ENCODE data around the gene DENND1A. TPM values are rescaled to one million over a fixed set of nuclear protein-coding genes. Genes with fewer than 3 reads are reported as not detected.

DENND1A gene
- total RNA-seq, 1 donor from 2014 or later, result 18.5 TPM

DNA sequence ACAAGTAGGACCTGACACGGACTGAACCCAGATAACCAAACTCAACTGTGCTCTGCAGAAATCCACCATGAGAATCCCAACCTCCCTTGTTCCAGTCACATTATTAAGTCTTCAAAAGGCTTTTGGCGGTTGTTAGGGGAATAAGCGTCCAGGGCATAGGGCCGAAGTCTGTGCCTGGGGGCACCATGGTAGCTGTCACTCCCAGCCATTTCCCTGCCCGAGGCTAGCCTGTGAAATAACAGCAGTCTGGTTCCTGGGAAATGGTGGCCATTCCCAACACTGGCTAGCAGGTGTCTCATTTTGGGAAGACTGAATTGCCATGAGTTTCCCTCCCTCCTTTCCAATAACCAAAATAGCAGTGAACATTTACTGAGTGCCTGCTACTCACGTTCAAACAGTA is 451.8 kb downstream of the DENND1A start:
- no peak for DNase-seq (ENCODE audit: low spot score)
- Mint-ChIP-seq H3K27me3 (ENCODE audit: insufficient read depth) (no peaks in the 10 kb centered on the region), H3K4me3 (no peak overlapping the region), H3K27ac (no peak overlapping the region), H3K4me1 (ENCODE audit: low read depth) (no peaks in the 10 kb centered on the region), H3K9me3 (no peaks in the 10 kb centered on the region), H3K36me3 (ENCODE audit: low read depth) (no peaks in the 10 kb centered on the region)
- intact Hi-C loops (cut with micrococcal nuclease), result no loop called here

DNA sequence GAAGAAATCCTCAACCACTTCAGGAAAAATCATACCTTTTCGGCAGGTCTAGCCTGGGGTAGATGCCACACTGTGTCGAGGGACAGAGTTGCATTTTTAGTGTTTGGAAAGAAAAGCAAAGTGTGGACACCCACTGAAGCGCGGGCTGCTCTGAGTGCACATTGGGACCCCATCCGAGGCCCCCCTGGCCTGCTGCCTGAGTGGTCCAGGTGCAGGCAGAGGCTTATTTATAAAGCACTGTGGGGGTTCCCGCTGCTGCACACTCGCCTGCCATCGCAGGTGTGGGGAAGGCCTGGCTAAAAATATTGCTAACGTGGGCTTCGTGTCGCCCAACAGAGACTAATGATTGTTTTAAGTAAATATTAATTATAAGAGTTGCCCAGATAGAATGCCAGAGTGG is 454.5 kb downstream of the DENND1A start:
- no peaks in the 10 kb centered on the region for H3K27me3 Mint-ChIP-seq (ENCODE audit: insufficient read depth)
- no peak overlapping the region for H3K4me3 Mint-ChIP-seq
- intact Hi-C loops (cut with micrococcal nuclease), result no loop called here
- H3K4me1 Mint-ChIP-seq (ENCODE audit: low read depth), result no peaks in the 10 kb centered on the region
- H3K9me3 Mint-ChIP-seq, result no peaks in the 10 kb centered on the region
- no peaks in the 10 kb centered on the region for H3K36me3 Mint-ChIP-seq (ENCODE audit: low read depth)
- no peak overlapping the region for H3K27ac Mint-ChIP-seq
- no peak for DNase-seq (ENCODE audit: low spot score)

DNA sequence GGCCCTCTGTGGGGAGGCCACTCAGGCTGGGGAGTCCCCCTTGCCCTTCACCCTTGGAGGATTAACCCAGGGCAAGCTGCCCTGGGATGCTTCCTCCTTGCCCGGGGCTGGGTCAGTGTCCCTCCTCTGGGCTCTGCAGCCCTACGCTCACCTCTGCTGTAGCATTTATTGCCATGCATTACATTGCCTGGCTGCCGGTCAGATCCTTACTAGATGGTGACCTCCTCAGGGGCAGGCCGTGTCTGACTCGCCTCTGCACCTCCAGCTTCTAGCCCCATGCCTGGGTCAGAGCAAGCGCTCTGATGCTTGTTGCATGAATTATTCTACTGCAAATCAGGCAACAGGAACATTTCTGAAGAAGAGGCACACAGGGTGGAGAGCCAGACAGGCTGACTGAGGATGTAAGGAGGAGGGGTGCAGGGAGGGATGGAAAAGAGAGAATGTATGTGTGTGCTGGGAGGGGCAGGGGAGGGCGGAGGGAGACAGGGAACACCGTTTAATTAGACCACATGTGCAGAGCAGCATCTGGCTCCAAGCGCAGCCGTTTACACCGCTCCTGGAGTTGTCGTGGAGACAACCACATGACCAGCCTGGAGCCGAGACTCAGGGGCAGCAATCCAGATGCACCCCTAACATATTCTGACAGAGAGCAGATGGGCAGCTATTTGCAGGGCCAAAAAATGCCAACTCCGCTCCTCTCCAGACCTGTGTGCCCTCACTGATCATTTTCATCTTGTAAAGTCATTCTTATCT is 456.9 kb downstream of the DENND1A start:
- no peak for DNase-seq (ENCODE audit: low spot score)
- Mint-ChIP-seq H3K4me3 (no peak overlapping the region), H3K9me3 (no peaks in the 10 kb centered on the region), H3K27me3 (ENCODE audit: insufficient read depth) (no peaks in the 10 kb centered on the region), H3K36me3 (ENCODE audit: low read depth) (no peaks in the 10 kb centered on the region), H3K4me1 (ENCODE audit: low read depth) (no peaks in the 10 kb centered on the region), H3K27ac (no peak overlapping the region)
- intact Hi-C loops (cut with micrococcal nuclease), result no loop called here

DNA sequence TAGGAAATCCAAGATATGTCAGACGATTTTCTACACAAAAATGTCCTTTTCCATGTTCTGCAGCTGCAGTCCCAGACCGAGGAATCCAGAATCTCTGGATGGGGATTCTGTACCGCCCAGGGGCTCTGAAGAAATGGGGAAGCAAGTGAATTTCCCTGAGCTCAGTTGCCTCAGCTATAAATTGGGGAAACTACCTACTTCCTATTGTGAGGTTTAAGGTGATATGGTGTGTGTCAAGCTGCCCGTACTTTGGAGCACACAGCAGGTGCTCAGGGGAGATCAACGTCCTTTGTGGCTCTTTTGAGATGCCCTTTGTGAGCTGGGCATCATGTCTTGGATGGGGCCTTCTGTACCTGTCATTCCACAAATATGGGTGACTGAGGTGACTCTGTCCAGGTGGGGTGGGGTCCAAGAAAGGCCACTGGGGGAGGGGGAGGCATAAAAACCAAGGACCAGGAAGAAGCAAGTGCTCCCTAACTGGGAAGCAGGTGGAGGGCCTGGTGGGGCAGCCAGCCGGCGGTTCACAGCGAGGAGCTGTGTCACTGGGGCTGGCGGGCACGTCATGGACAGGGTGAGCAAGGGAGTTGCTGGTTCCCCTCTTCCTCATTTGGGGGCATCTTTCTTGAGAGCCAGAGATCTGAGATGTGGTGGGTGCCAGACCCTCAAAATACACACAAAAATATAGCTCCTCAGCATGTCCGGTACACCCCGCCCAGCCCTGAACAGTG is 457.9 kb downstream of the DENND1A start:
- Mint-ChIP-seq H3K36me3 (ENCODE audit: low read depth) (no peaks in the 10 kb centered on the region), H3K4me1 (ENCODE audit: low read depth) (no peaks in the 10 kb centered on the region), H3K27ac (no peak overlapping the region), H3K27me3 (ENCODE audit: insufficient read depth) (no peaks in the 10 kb centered on the region), H3K9me3 (no peaks in the 10 kb centered on the region), H3K4me3 (no peak overlapping the region)
- DNase-seq (ENCODE audit: low spot score), result no peak
- intact Hi-C loops (cut with micrococcal nuclease), result no loop called here

DNA sequence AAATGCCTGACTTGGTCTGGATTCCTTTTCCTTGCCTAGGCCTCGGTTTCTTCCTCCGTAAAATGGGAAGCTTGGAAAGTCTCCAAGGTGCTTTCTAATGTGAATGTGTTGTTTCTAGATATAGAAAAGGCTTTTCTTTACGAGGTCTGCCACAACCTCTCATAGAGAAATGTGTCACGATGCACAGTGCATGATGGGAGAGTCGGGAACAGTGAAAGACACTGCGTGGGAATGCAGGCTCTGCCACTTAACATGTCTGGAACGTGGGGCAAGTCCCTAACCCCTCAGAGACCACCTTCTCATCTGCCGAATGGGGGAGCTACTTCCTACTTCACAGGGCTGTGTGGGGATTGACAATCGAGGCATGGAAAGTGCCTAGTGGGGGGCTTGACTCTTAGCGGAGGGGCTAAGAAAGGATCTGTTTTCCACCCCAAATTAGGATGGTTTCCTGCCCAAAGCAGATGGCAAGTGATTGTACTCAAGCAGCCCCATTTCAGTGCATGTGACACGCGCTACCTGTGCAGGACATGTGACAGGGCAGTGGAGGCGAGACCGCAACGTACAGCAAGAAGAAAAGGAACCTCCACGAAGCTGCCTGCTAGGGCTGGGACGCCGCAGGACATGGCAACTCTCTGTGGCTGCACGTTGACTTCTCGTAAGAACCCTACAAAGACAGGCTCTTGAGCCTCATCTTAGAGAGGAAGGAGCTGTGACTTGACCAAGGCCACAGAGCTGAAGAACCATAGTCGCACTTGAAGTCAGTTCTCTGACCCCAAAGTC is 458.7 kb downstream of the DENND1A start:
- no peak for DNase-seq (ENCODE audit: low spot score)
- Mint-ChIP-seq H3K27me3 (ENCODE audit: insufficient read depth) (no peaks in the 10 kb centered on the region), H3K4me3 (no peak overlapping the region), H3K4me1 (ENCODE audit: low read depth) (no peaks in the 10 kb centered on the region), H3K36me3 (ENCODE audit: low read depth) (no peaks in the 10 kb centered on the region), H3K27ac (no peak overlapping the region), H3K9me3 (no peaks in the 10 kb centered on the region)
- intact Hi-C loops (cut with micrococcal nuclease), result no loop called here

DNA sequence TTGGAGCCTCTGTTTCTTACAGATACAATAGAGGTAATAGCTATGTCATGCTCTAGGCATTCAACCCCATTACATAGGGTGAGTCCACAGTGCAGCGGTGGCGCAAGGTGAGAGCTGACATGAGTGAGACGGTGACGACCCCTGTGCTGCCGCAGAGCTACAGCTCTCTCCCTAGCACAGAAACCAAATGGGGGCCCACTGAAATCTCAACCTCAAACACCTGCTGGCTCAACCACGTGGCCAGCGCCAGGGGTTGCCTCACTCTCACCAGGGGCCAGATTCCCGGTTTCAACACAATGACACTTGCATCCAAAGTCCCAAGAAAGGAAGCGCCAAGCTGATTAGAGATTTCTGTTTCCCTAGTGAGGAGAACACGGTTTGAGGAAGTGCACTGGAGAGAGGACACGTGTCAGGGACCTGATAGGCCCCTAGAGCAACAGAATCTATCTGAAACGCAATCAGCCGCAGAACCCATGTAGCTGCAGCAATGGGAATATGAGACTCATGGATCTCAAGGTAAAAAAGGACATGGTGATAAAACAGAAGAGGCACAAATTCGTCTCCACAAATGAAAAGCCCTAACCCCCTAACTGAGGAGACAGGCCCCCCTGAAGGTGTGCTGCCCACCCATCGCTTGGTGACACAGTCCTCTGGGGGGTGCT is 459.7 kb downstream of the DENND1A start:
- intact Hi-C loops (cut with micrococcal nuclease), result no loop called here
- Mint-ChIP-seq H3K4me3 (no peak overlapping the region), H3K36me3 (ENCODE audit: low read depth) (no peaks in the 10 kb centered on the region), H3K9me3 (no peaks in the 10 kb centered on the region), H3K27me3 (ENCODE audit: insufficient read depth) (no peaks in the 10 kb centered on the region), H3K4me1 (ENCODE audit: low read depth) (no peaks in the 10 kb centered on the region), H3K27ac (no peak overlapping the region)
- no peak for DNase-seq (ENCODE audit: low spot score)

DNA sequence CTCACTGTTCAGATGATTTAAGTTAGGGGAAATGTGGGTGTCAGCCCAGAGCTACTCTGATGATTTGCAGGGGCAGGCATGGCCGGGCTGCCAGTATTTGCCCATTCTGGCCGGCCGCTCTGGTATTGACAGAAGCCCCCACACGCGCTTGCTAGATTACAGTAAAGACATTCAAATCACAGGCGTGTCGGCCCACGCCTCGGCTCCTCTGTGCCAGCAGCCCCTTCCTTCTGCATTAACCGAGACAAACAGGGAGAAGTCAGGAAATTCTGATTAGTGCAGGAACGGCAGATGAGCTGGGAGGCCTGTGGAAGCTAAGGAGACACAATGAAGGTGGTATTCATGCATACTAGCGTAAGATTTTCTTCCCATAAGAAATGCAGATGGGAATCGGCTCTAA is 460.6 kb downstream of the DENND1A start:
- Mint-ChIP-seq H3K27ac (no peak overlapping the region), H3K9me3 (no peaks in the 10 kb centered on the region), H3K4me3 (no peak overlapping the region), H3K27me3 (ENCODE audit: insufficient read depth) (no peaks in the 10 kb centered on the region), H3K36me3 (ENCODE audit: low read depth) (no peaks in the 10 kb centered on the region), H3K4me1 (ENCODE audit: low read depth) (no peaks in the 10 kb centered on the region)
- DNase-seq (ENCODE audit: low spot score), result no peak
- intact Hi-C loops (cut with micrococcal nuclease), result no loop called here

DNA sequence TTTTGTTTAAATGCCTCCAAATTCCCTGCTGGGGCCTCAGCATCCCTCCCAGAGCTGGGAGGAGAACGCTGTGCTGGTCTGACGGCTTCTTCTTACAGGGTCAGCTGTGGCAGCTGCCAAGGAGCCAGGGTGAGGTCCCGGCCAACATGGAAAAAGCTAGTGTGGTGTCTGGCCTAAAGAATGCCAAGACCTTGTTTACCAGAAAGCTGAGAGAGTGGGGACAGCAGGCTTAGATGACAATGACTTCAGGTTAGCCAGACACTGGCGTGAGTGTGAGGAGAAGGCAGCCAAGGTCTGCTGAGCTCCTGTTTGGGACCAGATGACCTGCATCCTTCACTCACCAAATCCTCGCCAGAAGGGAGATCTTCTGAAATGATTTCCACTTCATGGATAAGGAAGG is 461.4 kb downstream of the DENND1A start:
- H3K27ac Mint-ChIP-seq, result no peak overlapping the region
- no peaks in the 10 kb centered on the region for H3K4me1 Mint-ChIP-seq (ENCODE audit: low read depth)
- no peaks in the 10 kb centered on the region for H3K9me3 Mint-ChIP-seq
- no peak for DNase-seq (ENCODE audit: low spot score)
- H3K4me3 Mint-ChIP-seq, result no peak overlapping the region
- intact Hi-C loops (cut with micrococcal nuclease), result no loop called here
- H3K36me3 Mint-ChIP-seq (ENCODE audit: low read depth), result no peaks in the 10 kb centered on the region
- H3K27me3 Mint-ChIP-seq (ENCODE audit: insufficient read depth), result no peaks in the 10 kb centered on the region

DNA sequence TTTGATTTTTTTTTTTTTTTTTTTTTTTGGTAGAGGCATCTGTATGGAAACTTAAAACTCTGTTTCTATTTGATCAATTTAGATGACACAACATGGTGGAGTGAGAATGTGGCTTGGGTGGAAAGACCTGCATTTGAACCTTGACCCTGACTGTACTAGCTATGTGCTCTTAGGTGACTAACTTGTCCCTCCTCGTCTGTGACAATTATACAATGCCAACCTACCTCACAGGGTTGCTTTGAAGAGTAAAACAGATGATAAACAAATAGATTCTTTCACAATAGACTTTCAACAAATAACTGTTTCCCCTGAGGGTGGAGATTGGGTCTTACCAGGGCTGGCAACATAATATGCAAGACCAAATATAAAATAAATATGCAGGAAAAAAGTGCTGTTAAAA is 464.6 kb downstream of the DENND1A start:
- no peak for DNase-seq (ENCODE audit: low spot score)
- intact Hi-C loops (cut with micrococcal nuclease), result no loop called here
- Mint-ChIP-seq H3K9me3 (no peaks in the 10 kb centered on the region), H3K36me3 (ENCODE audit: low read depth) (no peaks in the 10 kb centered on the region), H3K27ac (no peak overlapping the region), H3K4me1 (ENCODE audit: low read depth) (no peaks in the 10 kb centered on the region), H3K27me3 (ENCODE audit: insufficient read depth) (no peaks in the 10 kb centered on the region), H3K4me3 (no peak overlapping the region)

DNA sequence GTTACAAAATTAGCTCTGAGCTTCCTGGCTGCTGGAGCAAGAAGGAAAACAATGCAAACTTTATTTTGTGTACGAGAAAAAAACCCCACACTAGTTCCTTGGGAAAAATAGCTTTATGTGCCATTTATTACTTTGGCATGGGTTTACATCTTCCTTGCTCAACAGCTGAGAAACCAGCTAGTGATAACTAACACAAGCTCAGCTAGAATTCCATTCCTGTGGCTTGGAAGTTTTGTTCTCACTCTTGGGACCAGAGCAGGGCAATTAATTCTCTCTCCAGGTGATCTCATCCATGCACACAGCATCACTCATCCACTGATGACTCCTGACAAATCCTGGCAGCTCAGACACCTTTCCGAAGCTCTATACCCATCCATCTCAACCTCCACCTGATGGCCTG is 469.8 kb downstream of the DENND1A start:
- intact Hi-C loops (cut with micrococcal nuclease), result no loop called here
- no peak for DNase-seq (ENCODE audit: low spot score)
- Mint-ChIP-seq H3K4me1 (ENCODE audit: low read depth) (no peaks in the 10 kb centered on the region), H3K9me3 (no peaks in the 10 kb centered on the region), H3K27ac (no peak overlapping the region), H3K27me3 (ENCODE audit: insufficient read depth) (no peaks in the 10 kb centered on the region), H3K36me3 (ENCODE audit: low read depth) (no peaks in the 10 kb centered on the region), H3K4me3 (no peak overlapping the region)

DNA sequence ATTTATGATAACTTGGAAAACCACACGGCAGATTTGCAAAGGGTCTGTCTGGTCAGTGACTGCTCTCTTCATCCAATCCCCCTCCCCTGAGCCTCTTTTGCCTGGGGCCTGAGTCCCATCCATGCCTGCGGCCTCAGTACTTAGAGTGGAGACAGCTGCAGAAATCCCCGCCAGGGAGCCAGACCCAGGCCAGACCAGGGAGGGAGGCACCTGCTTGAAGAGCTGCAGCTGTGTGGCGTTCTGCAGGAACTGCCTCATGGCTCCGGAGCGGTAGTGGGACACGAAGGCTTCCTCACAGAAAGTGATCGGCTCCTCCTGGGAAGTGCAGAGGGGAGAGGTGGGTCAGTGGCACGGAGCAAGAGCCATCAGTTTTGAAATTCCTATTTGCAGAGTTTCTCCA is 472.3 kb downstream of the DENND1A start:
- Mint-ChIP-seq H3K27me3 (ENCODE audit: insufficient read depth) (no peaks in the 10 kb centered on the region), H3K36me3 (ENCODE audit: low read depth) (no peaks in the 10 kb centered on the region), H3K4me3 (no peak overlapping the region), H3K4me1 (ENCODE audit: low read depth) (no peaks in the 10 kb centered on the region), H3K27ac (no peak overlapping the region), H3K9me3 (no peaks in the 10 kb centered on the region)
- intact Hi-C loops (cut with micrococcal nuclease), result no loop called here
- no peak for DNase-seq (ENCODE audit: low spot score)

DNA sequence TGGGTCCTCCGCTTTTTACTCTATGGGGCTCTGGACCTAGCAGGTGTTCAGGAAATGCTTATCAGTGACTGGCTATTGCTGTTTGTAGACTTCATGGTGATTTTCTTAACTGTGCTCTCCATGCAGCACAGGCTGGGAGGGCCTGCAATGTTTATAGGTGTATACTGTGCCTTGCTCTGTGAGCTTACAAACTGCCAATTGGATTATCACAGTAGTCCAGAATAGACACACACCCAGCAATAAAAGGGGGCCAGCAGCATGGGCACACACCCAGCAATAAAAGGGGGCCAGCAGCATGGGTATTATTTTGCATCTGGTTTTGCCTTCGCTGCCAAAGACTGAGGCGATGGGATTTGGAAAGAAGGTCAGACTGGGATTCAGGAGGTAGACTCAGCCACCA is 473.9 kb downstream of the DENND1A start:
- Mint-ChIP-seq H3K4me3 (no peak overlapping the region), H3K4me1 (ENCODE audit: low read depth) (no peaks in the 10 kb centered on the region), H3K9me3 (no peaks in the 10 kb centered on the region), H3K27me3 (ENCODE audit: insufficient read depth) (no peaks in the 10 kb centered on the region), H3K27ac (no peak overlapping the region), H3K36me3 (ENCODE audit: low read depth) (no peaks in the 10 kb centered on the region)
- DNase-seq (ENCODE audit: low spot score), result no peak
- intact Hi-C loops (cut with micrococcal nuclease), result no loop called here

DNA sequence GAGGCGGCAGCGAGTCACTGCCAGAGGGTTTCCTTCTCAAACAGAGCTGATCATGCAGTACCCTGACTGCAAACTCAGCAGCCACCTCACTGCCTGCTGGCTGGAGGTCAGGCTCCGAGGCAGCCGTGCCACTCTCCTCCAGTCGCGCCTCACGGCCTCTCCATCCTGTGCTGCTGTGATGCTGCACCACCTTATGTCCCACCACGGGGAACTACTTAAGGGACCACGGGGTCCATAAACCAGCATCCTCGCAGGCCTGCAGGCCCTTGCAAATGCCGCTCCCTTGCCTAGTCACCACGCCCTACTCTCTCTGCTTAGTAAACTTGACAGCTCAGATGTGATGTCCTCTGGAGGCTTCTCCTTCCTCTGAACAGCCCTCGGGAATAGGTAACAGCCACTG is 474.7 kb downstream of the DENND1A start:
- intact Hi-C loops (cut with micrococcal nuclease), result no loop called here
- Mint-ChIP-seq H3K36me3 (ENCODE audit: low read depth) (no peaks in the 10 kb centered on the region), H3K27me3 (ENCODE audit: insufficient read depth) (no peaks in the 10 kb centered on the region), H3K9me3 (no peaks in the 10 kb centered on the region), H3K27ac (no peak overlapping the region), H3K4me3 (no peak overlapping the region), H3K4me1 (ENCODE audit: low read depth) (no peaks in the 10 kb centered on the region)
- no peak for DNase-seq (ENCODE audit: low spot score)

Data from activated T-helper 1 cell treated with anti-CD3 and anti-CD28 coated beads, Interleukin-12 subunit alpha, Interleukin-12 subunit beta, Interleukin-2, Interleukin-4 antibody, amounts not matched to agents 30 ng/mL and 10 ng/mL and 1 ng/mL, durations not matched to agents 14 hours and 24 hours and 36 hours (primary cell).